ENCODE results near the gene CETN1.

The CETN1 gene

DNA sequence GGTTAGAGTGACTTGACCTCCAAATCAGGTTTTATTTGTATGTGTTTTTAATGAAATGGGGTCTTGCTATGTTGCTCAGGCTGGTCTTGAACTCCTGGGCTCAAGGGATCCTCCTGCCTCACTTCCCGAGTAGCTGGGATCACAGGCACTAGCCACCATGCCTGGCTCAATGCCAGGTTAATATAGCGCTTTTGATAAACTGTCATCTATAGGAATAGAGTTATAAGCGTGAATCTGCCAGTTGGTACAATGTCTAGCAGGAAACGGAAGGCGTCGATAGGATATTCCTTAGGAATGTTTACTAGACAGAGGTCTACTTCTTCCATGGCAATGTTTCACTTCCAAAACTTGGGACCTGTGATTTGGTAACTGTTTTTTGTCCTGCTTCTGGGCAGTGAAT, 42.1 kb downstream of the CETN1 start:
- peaks cover 2% of the 10 kb centered on the region for H3K4me1 Mint-ChIP-seq (ENCODE audit: low read depth)
- H3K36me3 Mint-ChIP-seq (ENCODE audit: low read depth) = no peaks in the 10 kb centered on the region
- no peak overlapping the region for H3K27ac Mint-ChIP-seq
- peaks cover 42% of the 10 kb centered on the region for H3K27me3 Mint-ChIP-seq (ENCODE audit: low read depth)
- no peak for DNase-seq (ENCODE audit: low spot score)
- H3K9me3 Mint-ChIP-seq = no peaks in the 10 kb centered on the region
- no peak overlapping the region for H3K4me3 Mint-ChIP-seq

DNA sequence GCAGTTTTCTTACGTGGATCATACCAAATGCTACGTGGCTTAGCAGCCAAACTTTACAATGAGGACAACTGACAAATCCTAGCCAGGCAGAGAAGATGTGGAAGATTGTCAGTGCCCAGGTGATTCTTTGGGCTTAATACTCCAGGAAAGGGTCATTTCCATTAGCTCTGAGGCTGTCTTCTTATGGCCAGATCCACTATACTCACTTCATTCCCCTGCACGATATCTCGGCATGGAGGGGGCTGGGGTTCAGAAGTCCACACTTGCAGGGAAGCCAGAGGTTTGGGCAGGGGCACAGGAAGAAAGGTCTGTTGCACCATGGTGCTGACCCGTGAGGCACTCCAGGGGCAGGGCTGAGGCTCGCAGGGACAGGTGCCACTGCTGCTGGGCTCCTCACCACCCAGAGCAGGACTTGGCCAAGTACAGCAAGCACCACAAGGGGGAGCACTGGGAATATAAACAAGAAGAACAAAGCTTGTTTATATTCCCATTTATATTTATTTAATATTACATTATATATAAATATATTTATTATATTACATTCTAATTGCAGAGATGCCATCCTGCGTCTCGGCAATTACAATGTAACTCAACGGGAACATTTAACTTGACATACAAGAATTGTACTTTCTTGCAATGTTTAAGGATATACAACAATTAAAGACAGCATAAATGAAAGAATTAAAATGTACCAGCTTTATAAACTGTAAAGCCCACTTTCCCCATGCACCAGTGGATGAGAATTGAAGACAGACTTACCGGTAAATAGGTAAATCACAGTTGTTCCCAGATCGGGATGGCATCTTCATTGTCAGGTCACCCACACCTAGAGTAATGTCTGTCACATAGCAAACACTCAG, 43.8 kb downstream of the CETN1 start:
- no peak overlapping the region for H3K4me3 Mint-ChIP-seq
- peak; percentile 28 for DNase-seq (ENCODE audit: low spot score)
- no peaks in the 10 kb centered on the region for H3K9me3 Mint-ChIP-seq
- H3K4me1 Mint-ChIP-seq (ENCODE audit: low read depth) = peaks cover 2% of the 10 kb centered on the region
- H3K27me3 Mint-ChIP-seq (ENCODE audit: low read depth) = peaks cover 38% of the 10 kb centered on the region
- no peaks in the 10 kb centered on the region for H3K36me3 Mint-ChIP-seq (ENCODE audit: low read depth)
- H3K27ac Mint-ChIP-seq = no peak overlapping the region

GRCh38 chr18:627231-627630, 47.1 kb downstream of the CETN1 start:
- Mint-ChIP-seq H3K4me1 (ENCODE audit: low read depth) (peaks cover 2% of the 10 kb centered on the region), H3K9me3 (no peaks in the 10 kb centered on the region), H3K27ac (no peak overlapping the region), H3K4me3 (no peak overlapping the region), H3K27me3 (ENCODE audit: low read depth) (peaks cover 18% of the 10 kb centered on the region), H3K36me3 (ENCODE audit: low read depth) (no peaks in the 10 kb centered on the region)
- DNase-seq (ENCODE audit: low spot score) = no peak

GRCh38 chr18:629269-630150, 49.3 kb downstream of the CETN1 start:
- Mint-ChIP-seq H3K27ac (no peak overlapping the region), H3K9me3 (no peaks in the 10 kb centered on the region), H3K27me3 (ENCODE audit: low read depth) (peaks cover 16% of the 10 kb centered on the region)

GRCh38 chr18:631560-631959, 51.4 kb downstream of the CETN1 start:
- Mint-ChIP-seq H3K27ac (no peak overlapping the region), H3K27me3 (ENCODE audit: low read depth) (peaks cover 16% of the 10 kb centered on the region), H3K36me3 (ENCODE audit: low read depth) (no peaks in the 10 kb centered on the region), H3K9me3 (no peaks in the 10 kb centered on the region), H3K4me3 (no peak overlapping the region), H3K4me1 (ENCODE audit: low read depth) (no peaks in the 10 kb centered on the region)
- no peak for DNase-seq (ENCODE audit: low spot score)

More at GRCh38 chr18:629269-630150, 49.3 kb downstream of the CETN1 start:
- Mint-ChIP-seq H3K4me3 (no peak overlapping the region), H3K4me1 (ENCODE audit: low read depth) (no peaks in the 10 kb centered on the region), H3K36me3 (ENCODE audit: low read depth) (no peaks in the 10 kb centered on the region)
- peak; percentile 42 for DNase-seq (ENCODE audit: low spot score)
